Measurements from ENCODE around the gene PHLDA2. TPM values are rescaled to one million over a fixed set of nuclear protein-coding genes. Genes with fewer than 3 reads are reported as not detected.

Gene PHLDA2
- total RNA-seq, 1 experiment from 2014 or later: 5.6 TPM

DNA sequence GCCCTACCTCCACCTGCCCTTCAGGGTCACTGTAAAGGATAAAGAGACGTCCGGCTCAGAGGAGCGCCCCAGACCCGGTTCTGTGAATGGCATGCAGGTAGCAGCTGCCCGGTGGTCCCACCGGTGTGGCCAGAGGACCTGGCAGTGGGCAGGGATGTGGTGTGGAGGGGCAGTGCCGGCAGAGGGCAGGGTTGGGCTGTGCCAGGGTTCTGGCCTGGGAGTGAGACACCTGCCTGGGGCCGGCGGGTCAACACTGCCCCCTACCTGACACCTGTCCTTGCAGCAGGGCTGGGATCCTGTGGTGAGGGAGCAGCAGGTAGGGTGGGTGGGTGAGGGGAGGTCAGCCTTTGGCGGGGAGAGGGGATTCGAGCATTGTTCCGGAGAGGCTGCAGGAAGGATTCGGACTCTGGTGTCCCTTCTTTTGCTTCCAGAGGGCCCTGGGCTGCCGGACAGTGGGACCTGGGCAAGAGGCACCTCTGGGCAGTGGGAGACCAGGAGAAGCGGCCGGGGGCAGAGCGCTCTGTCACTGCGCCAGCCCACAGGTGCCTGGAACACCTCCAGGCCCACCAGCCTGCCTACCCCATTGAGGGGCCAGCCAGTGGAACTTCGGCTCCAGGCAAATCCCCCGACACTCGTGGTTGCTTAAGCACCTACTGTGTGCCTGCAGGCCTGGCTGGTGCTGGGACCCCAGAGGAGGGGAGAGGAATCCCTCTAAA, 1.6 kb upstream of the PHLDA2 start:
- peak; percentile 68 for DNase-seq (ENCODE audit: extremely low read depth, low read depth)

DNA sequence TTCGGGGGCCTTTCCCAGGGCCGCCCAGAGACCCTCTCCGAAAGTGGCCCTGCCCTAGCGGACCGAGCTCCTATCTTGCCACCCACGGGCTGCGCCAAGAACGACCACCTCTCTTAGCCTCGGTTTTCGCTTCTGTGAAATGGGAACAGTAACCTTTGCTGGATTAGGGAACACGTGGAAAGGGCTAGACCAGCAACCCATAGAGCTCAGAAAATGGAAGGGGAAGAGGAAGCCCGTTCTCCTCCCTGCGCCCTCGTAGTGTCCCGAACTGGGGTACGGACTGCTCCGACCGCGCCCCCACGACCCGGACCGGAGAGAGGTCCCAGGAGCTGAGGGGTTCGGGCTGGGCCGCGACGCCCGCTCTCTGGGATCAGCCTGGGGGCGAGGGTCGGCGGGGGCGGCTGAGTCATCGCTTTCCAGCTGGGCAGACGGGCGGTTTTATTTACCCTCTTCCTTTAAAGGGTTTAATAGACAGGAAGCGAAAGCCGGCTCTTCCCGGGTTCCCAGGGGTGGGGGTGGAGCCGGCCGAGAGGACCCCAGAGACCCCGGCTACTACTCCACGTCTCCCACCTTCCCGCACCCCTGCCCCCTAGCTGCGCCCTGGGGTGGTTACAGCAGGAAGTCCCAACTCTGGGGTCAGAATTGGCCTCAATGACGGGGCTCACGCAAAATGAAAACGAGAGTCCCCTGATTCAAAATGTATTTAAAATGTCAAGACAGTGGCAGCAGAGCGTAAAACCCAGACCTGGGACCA, 907 bp upstream of the PHLDA2 start:
- peak; percentile 33 for DNase-seq (ENCODE audit: extremely low read depth, low read depth)

DNA sequence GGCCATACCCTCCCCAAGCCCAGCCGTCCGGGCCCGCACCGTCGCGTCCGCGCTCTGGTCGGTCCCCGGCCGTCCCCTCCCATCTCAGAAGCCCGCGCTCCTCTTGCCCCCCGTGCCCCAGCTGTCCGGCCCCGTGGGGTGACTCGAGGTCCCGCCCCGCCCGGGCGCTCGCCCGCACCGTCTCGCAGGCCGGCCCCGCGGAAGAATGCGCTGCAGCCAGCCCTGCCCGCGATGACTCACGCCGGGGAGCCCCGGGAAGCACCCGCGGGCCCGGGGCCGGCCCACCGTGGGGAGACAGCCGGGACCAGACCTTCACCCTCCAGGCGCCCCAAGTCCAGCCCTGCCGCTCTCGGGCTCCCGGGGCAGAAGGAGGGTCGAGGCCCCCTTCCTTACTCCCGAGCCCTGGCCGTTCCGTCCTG, 320 bp upstream of the PHLDA2 start:
- DNase-seq (ENCODE audit: extremely low read depth, low read depth): peak; percentile 54

DNA sequence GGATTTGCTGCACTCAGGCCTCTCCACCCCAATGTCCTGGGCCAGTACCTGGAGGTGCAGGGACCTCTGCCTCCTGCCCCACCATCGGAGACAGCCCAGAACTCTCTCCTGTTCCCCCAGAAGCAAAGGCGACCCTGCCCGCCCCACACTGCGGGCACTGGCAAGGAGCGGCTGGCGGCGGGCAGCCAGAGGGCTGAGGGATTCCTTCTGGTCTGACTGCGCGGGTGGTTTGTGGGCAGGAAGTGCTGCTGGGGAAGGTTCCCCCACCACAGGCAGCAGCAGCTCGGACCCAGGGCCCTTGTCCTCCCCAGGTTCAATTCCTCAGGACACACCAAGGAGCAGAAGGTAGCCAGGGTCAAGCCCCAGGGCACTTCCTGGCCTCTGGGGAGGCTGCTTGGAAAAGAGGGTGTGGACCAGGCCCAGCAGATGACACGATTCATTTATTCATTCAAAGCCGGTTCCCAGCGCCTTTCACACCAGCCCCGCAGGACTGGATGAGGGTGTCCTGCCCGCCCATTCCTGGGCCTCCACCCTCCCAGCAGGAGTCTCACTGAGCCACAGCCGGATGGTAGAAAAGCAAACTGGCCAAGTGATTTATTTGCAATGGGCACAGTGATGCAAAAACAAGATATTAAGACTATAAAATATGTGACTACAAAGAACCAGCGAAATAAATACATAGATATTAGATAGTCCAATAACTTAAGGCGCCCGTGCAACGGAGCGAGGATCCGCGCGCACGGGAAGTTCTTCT, 1.2 kb downstream of the PHLDA2 start:
- DNase-seq (ENCODE audit: extremely low read depth, low read depth): no peak

DNA sequence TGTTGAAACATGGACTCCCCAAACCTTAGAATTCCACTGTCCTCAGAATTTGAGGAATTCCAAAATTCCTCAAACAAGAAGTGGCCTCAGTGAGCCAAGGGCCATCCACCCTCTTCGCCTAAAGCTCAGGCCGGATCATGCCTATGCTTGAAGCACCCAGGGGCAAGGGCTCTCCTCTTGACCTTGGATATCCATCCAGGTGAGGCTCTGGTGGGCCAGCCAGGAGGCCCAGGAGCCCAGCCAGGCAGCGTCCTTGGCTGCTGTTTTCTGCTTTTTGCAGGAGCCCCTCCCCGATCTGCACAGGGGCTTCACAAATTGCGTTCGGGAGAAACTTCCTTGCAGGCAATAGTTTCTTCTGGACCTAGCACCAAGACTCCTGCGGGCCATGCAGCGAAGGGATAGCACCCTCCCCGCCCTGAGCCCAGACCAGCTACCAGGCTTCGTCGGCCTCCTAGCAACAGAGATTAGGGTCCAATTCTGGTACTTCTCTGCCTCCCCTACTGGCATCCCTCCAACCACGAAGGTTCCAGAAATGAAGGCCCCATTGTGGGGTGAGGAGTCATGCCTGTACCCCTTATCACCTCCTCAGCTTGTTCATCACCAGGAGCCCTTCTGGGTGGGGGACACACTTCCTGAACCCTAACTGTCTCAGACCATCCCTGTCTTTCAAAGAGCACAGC, 2.0 kb downstream of the PHLDA2 start:
- no peak for DNase-seq (ENCODE audit: extremely low read depth, low read depth)

DNA sequence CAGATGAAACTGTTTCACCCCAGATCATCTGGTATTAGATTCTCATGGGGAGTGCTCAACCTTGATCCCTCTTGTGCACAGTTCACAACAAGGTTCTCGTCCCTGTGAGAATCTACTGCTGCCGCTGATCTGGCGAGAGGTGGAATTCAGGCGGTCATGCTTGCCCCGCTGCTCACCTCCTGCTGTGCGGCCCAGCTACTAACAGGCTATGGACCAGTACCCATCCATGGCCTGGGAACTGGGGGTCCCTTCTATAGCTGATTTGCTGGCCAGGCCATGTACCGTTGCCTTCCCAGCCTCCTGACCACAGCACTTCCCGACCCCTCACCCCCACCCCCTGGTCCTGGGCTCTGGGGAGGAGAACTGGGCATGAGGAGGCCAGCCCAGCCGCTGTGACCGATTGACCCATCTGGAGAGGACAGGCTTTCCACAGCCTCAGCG, 2.6 kb downstream of the PHLDA2 start:
- no peak for DNase-seq (ENCODE audit: extremely low read depth, low read depth)

DNA sequence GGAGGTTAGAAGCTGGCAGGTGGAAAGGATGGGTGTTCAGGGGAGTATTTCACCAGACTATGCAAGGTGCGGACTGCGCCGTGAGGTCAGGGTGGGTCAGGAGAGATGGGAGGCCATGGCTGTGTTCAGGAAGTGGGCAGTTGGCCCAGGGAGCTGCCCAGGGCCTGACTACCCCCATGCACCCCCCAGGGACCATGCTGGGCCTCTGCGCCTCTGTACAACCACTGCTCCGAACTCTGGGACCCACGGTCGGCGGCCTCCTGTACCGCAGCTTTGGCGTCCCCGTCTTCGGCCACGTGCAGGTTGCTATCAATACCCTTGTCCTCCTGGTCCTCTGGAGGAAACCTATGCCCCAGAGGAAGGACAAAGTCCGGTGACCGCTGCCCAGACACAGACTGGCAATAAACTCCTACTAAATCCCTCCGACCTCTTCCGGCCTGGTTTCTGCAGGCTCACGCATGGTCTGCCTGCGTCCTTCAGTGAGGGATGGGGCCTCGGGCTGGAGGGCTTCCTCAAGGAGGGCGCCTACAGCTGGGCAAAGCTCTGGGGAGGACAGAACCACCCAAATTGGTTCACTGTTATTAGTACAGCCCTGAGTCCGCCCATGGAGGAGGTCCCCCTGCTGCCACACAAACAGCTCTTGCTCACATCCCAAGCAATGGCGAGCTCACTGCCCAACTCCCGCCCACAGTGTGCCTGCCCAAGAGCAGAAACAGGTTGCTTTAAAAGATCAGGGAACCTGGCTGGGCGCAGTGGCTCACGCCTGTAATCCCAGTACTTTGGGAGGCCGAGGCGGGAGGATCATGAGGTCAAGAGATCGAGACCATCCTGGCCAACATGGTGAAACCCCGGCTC, 4.2 kb downstream of the PHLDA2 start:
- DNase-seq (ENCODE audit: extremely low read depth, low read depth): no peak

DNA sequence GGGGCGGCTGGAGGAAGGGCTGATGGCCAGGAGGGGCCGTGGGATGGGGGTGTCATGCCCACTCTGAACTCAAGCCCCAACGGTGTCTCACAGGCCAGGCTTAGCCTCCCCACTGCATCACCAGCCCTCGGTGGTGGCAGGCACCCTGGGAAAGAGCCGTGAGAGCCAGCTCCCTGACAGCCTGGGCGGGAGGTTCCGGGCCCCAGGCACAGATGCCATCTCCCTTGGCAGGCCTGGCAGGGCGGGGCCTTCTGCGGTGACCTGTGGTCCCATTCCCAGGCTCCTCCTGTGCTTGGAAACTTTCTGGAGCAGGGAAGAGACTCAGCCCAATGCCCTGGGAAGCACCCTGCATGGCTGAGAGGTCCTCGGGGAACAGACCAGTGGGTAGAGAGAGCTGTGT, 4.8 kb downstream of the PHLDA2 start:
- DNase-seq (ENCODE audit: extremely low read depth, low read depth): no peak

DNA sequence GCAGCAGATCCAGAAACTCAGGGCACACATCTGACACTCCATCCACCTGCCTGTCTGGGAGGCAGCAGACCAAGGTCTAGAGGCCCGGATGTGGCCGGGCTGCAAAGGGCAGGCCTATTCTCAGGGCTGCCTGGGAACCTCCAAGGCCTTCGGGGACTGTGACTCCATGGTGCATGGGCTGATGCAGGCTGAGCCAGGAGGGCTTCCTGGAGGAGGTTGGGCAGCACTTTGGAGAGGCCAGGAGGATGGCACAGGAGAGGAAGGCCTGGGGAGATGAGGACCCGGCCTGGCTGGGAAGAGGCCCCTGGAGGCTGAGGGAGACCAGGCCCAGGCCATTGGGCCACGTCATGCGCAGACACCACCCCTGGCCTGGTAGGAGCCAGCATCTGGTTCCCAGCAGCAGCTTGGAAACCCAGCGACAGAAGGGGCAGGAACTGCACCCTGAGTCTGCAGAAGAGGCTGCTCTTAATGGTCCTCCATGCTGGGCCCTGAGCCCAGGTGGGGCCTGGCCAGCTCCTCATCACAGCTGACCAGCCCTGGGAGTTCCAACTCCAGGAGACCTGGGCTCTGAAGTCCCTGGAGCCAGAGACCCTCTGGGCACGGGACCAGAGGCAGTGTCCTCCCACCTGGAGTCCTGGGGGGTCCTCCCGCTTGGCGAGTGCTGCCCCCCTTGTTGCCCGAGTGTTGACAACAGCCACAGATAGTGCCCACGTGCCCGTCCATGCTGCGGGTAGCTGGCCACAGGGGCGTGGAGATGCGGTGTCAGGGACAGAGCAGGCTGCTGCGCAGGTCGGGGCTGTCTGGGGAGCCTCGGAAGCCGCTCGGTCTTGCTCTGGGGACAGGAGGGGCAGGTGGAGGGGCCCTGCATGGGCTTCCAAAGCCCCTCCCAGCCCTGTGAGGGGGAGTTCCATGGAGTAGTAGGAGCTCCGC, 5.5 kb downstream of the PHLDA2 start:
- DNase-seq (ENCODE audit: extremely low read depth, low read depth): no peak

DNA sequence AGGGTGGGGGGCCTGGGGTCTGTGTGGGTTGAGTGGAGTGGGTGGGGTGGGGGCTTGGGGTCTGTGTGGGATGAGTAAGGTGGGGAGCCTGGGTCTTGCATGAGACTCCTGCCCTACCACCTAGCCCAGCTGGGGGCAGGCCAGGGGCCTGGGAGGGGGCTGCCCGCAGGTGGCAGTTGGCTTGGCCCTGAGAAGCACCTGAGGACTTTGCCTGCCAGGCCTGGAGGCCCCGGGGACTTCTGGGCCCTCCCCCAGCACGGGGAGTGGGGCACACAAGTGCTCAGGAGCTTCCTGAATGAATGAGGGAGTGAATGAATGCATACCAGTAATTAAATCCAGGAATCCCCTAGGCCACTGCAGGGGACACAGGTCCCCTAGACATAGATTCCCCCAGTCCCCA, 6.6 kb downstream of the PHLDA2 start:
- DNase-seq (ENCODE audit: extremely low read depth, low read depth): no peak

DNA sequence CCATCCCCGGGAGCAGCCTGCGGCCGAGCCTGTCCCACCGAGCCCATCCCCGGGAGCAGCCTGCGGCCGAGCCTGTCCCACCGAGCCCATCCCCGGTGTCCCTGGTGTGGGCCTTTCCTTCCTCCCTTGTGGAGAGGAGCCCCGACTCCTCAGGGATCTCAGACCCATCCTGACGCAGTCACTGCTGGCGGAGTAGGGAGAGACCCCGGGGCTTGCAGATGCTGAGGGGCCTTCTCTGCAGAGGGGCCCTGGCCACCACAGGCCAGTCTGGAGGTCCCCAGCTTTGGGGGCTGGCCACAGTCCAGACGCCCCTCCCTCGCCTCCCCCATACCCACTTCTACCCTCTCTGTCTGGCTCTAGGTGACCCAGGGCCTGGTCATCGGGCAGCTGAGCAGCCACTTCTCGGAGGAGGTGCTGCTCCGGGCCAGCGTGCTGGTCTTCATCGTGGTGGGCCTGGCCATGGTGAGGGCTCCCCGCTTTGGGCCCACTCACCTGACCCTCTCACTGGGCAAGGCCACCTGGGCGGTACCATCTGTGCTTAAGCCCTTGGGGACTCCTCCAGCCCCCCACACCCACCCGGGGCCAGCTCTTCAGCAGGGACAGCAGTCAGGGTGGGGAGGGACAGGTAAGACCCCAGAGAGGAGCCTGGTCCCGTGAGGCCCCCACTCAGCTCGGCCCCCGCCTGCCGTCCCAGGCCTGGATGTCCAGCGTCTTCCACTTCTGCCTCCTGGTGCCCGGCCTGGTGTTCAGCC, 7.3 kb downstream of the PHLDA2 start:
- no peak for DNase-seq (ENCODE audit: extremely low read depth, low read depth)

DNA sequence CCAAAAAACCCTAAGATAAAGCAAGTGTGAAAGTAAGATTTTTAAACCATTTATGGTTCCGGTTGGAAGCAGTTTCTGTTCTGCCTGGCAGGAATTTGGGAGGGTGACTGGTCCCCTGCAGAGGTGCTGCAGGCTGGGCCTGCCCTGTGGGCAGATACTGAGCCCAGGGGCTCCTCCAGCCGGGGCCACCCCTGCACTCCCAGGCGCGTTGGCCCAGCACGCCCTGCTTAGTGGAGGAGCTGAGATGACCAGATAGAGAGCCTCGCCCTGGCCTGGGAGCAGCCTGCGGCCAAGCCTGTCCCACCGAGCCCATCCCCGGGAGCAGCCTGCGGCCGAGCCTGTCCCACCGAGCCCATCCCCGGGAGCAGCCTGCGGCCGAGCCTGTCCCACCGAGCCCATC, 8.0 kb downstream of the PHLDA2 start:
- no peak for DNase-seq (ENCODE audit: extremely low read depth, low read depth)

DNA sequence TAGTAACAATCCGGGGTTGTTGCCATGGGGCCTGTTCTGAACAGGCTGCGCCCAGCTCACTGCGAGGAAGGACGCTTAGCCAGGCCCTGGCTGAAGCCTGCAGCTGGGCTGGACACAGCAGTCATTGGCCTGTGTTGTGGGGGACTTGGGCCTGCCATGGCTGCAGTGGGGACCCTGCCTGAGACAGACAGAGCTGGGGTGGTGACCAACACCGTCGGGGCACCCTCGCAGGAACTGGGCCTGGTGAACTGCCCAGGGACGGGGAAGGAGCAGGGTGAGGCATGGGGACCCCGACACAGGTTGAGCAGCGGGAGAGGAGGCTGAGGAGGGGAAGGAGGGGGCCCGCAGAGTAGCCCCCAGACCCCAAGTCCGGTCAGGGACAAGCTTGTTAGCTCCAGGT, 8.9 kb downstream of the PHLDA2 start:
- DNase-seq (ENCODE audit: extremely low read depth, low read depth): no peak

DNA sequence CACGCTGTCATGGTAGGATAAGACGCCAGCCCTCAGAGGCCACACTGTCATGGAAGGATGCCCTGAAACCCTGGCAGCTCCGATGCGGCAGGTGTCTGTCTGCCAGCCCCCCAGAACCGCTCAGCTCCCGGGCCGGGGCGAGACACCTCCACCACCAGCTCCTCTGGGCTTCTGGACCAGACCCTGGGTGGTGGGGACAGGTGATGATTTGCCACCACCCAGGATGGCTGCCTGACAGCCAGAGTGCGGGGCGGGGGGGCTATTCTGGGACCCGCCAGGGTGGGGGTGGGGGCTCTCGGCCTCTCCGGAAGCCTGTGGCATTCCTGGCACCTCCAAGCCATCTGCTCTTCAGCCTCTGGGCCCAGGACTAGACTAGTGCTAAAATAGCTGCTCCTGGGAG, 9.4 kb downstream of the PHLDA2 start:
- no peak for DNase-seq (ENCODE audit: extremely low read depth, low read depth)

DNA sequence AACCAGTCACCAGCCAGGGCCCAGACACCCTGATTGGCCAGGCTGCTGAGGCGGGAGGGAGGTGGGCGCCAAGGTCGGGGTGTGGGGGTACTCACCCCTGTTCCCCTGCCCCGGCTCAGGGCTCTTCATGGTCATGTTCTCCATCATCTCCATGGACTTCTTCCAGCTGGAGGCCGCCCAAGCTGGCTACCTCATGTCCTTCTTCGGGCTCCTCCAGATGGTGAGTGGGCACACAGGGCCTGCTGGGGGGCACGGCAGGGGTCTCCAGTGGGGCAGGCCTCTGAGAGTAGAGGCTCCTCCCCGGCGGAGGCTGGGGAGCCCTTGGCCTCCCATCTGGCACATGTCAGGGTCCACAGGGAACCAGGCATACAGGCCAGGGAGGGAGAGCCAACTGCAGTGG, 10.0 kb downstream of the PHLDA2 start:
- no peak for DNase-seq (ENCODE audit: extremely low read depth, low read depth)

DNA sequence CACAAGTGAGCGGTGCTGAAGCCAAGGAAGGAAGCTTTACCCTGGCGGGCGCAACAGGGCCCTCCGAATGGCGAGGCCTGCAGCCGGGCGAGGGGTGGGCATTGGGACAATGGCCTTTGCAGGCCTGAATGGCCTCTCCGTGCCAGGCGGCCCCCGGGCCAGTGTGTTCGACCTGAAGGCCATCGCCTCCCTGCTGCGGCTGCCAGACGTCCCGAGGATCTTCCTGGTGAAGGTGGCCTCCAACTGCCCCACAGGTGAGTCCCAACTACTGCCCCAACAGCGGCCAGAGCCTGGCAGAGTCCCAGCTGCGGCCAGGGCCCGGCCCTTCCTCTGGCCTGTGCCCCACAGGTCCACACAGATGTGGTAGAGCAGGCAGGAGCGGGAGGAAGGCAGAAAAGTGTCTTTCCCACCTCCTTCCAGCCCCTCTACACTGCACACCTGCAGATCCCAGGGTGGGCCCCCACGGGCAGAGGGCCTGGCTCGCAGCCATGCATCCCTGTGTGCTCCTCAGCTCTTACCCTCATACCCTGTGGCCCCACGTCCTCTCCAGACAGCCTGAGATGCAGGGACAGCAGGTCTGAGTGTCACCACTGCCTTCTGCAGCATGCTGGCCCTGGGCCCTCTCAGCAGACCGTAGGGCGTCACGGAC, 11.3 kb downstream of the PHLDA2 start:
- DNase-seq (ENCODE audit: extremely low read depth, low read depth): no peak

DNA sequence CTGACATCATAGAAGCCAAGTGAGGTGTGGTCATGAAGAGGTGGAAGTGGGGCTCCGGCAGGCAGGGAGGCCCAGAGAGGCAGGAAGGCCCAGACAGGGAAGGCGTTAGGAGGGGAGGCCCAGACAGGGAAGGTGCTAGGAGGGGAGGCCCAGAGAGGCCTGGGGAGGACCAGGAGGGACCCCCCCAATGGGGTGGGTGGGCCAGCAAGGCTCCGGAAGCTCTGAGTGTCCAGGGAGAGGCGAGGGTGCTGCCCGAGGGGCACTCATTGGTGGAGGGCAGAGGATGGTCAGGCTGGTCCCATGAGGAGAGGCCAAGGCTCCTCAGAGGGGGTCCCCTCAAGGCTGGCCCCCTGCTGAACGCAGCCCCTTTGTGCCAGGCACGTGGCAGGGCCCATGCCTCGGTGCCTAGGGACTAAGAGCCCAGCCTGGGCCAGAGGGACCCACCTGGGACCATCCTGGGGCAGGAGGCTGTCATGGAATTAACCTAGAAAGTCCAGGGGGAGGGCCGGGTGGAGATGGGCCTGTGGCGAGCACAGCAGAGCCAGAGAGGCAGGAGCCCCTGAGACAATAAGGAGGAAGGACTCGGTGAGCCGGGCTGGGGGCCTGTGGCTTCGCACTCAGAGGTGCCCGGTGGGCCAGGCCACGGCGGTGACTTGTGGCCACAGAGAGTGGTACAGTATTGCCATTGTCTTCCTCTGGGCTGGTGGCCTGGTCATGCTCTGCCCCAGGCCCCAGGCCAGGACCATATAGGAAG, 12.2 kb downstream of the PHLDA2 start:
- no peak for DNase-seq (ENCODE audit: extremely low read depth, low read depth)
